Activated gamma-delta T cell treated with Interleukin-2 at 50 U/mL for 16 hours (primary cell): ENCODE results near the gene DHX8.
"Not testable (repeated sequence)": the region's sequence is repeated elsewhere in the genome, so short reads cannot be mapped to it uniquely, and the experiment has no call there.

Experiments used
- DNase-seq: peaks from one replicate; pipeline ENCODE4 v3.0.0-alpha.2; 2020

Gene DHX8

DNA sequence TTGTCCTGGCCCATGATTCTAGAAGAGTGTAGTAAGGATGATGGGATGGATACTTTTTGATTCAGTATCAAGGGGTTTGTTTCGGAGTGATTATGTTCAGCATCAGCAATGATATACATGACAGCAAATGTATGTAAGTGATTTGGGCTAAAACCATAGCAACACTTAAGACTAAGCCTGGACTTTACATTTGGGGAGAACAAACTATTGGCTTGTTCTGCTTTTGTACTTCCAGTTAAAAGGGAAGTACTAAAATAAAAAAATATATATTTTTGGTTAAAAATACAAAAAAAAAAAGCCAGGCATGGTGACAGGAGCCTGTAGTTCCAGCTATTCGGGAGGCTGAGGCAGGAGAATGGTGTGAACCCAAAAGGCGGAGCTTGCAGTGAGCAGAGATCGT is 20.5 kb upstream of the DHX8 start:
- no peak for DNase-seq

DNA sequence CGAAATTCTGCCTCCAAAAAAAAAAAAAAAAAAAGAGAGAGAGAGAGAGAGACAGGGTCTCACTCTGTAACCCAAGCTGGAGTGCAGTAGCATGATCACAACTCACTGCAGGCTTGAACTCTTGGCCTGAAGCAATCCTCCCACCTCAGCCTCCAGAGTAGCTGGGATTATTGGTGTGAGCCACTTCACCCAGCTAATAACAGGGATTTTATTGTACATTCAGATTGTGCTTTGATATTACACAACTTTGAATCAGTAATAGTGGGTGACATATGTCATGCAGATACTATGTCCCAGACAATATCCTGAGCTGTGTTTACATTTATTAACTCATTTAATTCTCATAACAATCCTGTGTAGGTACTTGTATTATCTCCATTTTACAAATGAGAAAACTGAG is 19.7 kb upstream of the DHX8 start:
- no peak for DNase-seq

DNA sequence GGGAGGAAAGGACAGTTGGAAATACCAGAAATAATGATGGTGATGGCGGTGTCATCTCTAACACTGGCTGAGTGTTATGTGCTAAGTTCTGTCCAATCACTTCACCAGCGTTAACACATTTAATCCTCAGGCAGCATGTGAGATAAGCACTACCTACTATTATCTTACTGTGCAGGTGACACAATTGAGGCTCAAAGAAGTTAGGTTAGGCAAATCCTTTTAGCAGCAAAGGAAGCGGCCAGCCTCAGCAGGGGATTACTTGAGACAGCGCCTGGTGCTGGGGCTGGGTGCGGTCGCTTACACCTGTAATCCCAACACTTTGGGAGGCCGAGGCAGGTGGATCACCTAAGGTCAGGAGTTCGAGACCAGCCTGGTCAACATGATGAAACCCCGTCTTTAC is 18.7 kb upstream of the DHX8 start:
- no peak for DNase-seq

DNA sequence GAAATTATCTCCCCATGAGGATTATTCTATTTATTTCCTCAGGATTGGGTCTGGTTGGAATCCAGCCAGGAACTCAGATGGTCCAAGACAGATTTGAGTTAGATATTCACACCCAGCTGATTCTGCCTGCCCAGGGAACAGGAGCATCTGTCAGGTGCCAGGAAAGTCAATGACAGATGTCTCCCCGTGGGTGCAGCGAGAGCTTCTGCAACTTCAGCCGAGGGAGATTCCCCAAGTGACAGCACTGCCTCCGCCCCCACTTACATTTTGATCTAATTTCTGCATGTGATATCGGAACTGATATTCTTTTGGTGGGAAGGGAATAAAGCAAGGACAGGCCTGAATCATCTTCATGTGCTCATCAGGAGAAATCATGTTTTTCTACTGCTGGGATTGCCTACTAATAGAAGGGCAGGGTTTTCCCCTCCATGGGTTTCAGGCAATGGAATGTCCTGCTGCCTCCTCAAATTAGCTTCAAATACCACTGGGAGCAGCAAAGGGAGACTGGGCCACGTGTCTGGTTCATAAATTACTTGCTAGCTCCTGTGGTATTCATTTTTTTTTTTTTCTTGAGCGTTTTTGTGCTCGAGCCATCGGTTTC is 15.7 kb upstream of the DHX8 start:
- DNase-seq, result no peak

DNA sequence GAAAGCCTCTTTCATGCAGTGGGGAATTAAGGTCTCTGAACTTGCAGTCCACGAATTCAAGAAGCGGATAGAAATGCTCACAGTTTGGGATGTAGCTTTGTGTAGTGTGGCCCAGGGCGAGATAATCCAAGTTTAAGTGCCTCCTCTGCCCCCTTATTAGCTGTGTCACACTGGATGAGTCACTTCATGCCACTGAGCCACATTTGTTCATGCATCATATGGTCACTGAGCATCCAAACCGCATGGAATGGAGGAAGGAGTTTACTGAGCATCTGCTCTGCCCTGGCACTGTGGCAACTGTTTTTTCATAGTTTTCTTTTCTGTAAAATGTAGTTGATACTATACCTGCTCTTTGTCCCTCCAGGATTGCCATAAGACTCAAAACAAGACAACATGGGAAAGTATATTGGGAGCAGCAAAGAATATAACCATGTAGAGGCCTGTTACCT is 15.1 kb upstream of the DHX8 start:
- no peak for DNase-seq

DNA sequence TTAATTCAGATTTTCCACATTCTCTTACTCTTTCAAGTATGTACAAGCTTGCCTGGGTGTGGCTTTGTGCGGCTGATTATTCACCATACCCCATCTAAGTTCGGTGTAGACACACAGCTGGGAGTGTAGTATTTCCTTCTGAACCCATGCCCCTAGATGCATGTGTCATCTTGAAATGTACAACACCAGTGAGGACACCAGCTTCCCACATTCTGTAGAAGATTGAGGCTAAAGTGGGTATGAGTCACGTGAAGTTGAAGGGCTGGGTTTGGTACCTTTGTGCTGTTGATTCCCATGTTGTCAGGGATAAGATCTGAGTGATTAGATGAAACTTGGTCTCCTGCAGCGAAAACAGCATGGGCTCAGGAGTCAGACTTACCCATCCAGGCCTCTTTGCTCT is 14.6 kb upstream of the DHX8 start:
- no peak for DNase-seq

DNA sequence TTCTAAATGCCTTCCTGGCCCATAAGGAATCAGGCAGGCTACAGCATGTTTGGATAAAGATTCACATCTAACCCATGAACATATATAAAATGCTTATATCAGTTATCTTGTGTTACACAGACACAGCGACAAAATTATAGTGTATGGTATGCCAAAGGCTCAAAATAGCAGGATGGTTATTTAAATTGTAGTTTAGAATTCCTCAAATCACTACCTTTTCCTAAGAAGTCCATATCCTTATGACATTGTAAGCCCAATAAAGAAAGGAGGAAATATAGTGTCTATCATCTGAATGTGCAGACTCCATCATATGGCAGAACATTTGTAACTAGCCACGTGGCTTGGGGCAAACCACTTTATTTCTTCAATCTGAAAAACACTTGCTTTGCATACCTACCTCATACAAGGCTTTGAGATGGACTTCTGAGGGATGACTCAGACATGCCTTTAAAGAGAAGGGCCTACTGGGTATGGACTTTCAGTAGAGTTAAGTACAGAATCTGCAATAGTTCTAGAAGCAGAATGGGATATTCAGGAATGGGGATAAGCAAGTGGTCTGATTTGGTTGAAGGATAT is 12.1 kb upstream of the DHX8 start:
- no peak for DNase-seq

DNA sequence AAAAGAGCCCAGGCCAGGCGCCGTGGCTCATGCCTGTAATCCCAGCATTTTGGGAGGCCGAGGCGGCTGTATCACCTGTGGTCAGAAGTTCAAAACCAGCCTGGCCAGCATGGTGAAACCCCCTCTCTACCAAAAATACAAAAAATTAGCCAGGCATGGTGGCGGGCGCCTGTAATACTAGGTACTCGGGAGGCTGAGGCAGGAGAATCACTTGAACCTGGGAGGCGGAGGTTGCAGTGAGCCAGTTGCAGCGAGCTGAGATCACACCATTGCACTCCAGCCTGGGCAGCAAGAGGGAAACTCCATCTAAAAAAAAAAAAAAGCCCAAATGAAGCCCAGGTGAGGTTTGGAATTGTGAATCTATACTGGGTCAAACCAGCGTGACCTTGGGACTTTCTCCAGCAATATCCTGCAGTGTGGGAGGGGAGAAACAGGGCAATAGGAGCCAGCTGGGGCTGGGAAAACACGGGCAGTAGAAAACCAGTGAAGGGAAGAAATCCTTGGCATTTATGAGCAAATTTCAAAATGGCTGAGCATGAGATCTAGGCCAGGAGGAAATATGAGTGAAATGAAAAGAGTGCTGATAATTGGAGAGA is 8.2 kb upstream of the DHX8 start:
- DNase-seq, result no peak

DNA sequence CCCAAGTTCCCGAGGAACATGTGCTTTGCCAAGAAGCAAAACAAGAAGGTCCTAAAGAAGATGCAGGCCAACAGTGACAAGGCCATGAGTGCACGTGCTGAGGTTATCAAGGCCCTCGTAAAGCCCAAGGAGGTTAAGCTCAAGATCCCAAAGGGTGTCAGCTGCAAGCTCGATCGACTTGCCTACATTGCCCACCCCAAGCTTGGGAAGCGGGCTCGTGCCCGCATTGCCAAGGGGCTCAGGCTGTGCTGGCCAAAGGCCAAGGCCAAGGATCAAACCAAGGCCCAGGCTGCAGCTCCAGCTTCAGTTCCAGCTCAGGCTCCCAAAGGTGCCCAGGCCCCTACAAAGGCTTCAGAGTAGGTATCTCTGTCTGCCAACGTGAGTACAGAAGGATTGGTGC is 7.5 kb upstream of the DHX8 start:
- DNase-seq, result not testable (repeated sequence)

DNA sequence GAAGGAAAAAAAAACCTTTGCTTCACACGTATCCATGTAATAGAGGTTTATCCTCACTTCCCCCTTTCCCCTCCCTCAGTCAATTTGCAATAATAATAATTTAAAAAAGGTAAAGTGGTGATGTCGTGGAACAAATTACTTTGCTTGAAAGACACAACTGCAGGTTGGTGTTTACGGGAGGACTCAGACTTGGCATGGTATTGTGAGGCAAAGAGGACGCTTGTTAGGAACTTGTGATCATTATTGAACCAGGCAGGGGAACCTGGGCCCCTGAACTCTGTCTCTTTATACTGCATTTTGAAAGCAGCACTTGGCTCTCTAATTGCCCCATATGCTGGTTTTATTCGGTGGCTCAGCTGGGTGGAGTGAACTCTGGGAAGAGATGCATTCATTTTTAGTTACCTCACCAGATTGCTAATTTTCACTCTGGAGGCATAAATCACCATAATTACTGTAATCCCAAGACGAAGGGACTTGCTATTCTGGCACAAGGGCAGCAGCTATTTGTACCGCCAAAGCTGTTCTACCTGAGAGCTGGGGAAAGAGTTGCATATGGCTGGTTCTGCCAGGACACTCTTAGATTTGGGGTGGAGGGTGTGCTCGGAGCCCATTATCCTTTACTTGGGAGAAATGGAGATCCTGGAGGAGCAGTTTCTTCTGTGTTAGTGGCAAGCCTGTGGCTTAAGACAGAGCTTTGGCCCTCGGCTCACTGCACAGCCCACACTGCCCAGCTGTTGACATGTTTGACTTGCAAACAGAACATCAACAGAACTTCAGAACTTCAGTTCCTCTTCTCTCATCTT is 5.7 kb upstream of the DHX8 start:
- DNase-seq, result no peak

DNA sequence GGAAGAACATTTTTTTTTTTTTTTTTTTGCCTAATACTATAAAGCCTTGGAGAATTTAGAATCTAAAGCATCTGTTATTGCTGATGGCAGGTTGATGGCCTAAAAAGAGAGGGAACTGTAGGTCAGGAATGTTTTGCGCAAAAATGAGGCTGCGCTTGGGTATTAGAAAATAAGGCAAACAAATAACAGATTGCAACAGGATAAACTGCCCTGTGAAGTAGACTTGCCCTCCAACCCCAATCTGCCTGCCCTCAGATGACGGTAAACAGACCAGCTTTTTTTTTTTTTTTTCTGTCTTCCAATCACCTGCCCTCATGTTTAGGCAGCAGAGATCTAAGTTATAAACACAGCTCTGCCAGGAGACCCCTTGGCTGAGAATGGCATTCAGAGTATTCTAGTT is 3.8 kb upstream of the DHX8 start:
- no peak for DNase-seq

DNA sequence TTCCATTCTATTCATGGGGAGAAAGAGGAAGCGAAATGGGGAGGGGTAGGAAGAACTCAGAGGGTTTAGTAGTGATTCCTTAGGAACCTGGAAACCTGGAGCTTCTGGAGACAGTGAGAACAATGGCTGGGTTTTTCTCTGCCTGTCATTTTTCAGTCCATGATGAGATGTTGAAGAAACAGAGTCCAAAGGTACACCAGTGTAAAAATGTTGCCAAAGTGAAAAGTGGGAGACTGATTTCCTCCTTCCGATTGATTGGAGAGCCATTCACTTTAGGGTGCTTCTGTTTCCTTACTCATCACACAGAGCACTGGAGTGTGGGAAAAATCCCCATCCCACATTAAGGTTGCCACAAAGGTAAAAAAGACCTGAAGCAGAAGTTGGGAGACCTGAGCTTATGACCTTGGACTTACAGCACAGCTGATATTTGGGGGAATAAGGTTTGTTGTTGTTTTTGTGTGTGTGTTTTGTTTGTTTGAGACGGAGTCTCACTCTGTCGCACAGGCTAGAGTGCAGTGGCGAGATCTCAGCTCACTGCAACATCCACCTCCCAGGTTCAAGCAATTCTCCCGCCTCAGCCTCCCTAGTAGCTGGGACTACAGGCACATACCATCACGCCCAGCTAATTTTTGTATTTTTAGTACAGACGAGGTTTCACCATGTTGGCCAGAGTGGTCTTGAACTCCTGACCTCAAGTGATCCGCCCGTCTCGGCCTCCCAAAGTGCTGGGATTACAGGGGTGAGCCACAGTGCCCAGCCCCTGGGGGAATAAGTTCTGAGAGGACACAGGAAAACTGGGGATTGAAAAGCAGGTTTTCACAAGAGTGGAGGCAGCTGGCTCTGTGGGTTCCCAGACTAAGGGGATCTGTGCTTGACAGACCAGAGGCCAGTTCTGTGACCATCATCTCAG is 1.4 kb upstream of the DHX8 start:
- no peak for DNase-seq

DNA sequence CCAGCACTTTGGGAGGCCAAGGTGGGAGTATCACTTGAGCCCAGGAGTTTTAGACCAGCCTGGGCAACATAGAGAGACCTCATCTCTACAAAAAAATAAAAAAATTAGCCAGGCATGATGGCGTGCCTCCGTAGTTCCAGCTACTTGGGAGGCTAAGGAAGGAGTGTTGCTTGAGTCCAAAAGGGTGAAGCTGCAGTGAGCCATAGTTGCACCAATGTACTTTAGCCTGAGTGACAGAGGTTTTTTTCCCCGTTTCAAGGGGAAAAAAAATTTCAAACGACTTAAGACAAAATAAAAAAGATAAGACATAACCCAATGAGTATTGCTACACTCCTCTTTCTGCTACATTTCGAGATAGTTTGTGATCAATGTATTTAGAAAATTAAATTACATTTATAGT is 6.8 kb downstream of the DHX8 start:
- DNase-seq, result no peak

DNA sequence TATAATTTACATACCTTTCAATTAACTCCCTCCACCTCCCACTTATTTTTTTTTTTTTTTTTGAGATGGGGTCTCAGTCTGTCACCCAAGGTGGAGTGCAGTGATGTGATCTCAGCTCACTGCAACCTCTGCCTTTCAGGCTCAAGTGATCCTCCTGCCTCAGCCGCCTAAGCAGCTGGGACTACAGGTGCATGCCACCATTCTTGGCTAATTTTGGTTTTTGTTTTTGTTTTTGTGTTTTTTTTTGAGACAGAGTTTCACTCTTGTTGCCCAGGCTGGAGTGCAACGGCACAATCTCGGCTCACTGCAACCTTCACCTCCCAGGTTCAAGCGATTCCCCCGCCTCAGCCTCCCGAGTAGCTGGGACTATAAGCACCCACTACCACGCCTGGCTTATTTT is 25.7 kb downstream of the DHX8 start:
- not testable (repeated sequence) for DNase-seq

DNA sequence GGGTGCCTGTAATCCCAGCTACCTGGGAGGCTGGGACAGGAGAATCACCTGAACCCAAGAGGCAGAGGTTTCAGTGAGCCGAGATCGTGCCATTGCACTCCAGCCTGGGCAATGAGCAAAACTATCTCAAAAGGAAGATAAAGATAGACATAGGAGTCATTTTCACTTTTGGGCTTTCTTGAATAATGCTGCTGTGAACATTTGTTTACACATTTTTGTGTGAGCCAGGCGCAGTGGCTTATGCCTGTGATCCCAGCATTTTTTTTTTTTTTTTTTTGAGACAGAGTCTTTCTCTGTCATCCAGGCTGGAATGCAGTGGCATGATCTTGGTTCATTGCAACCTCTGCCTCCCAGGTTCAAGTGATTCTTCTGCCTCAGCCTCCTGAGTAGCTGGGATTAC is 27.4 kb downstream of the DHX8 start:
- DNase-seq, result not testable (repeated sequence)

DNA sequence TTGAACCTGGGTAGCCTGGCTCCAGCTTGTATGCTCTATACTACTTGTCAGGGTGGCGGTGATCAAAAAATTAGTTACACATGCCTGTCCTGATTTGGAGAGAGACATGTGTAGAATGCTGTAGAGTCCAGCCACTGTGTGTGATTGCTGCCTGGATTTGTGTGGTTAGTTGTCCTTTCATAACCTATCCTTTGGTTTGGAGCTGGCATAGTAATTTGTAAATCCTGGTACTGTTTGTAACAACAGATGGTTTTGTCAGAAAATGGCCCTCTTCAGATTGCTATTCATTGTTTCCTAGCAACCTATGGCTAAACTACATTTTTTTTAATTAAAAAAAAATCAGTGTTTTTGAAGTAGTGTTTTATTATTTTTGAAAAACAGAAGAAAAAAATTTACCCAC is 31.9 kb downstream of the DHX8 start:
- DNase-seq, result no peak

DNA sequence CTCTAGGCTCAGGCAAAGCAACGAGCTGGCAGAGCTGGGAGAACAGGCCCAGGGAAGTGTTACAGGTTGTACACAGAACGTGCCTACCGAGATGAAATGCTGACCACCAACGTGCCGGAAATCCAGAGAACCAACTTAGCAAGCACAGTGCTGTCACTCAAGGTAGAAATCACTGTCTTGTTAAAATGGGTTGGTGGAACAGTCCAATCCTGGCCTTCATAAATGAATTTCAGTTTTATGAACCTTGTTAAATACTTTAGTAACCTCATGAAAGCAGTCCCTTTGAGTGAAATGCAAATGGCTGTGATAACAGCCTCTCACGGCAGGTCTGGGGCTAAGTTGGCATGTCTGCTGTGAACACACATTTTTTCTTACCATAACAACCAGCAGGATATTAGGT is 33.4 kb downstream of the DHX8 start:
- no peak for DNase-seq

DNA sequence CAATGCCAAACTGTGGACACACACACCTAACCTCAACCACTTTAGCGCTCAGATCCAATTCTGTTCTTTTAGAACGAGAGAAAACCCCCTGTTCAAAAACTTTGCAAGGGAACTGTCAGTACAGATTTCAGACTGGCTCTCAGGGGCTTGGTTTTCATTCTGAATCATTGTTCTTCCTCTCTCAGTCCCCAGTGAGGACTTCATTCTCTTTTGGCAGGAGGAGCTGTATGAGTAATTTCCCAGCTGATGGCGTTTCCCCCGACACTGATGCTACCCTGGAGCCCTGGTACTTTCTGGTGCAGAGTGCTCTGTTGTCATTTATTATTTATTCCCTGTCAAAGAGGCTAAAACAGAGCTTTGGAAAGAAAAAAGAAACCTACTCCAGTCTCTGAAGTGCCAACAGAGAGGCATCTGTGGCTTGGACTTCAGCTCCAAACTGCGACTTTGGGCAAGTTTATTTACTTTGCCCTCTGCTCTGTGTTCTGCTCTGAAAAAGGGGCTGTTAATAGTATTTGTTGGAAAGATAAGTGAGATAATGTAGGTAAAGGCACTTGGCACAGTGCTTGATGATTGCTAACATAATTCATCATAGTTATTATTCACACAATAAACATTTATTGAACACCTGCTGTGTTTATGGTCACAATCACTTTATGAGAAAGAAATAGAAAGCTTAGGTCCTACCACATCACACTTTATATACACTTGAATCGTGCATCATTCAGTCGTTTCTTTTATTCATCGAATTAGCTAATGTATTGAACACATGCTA is 34.0 kb downstream of the DHX8 start:
- no peak for DNase-seq

DNA sequence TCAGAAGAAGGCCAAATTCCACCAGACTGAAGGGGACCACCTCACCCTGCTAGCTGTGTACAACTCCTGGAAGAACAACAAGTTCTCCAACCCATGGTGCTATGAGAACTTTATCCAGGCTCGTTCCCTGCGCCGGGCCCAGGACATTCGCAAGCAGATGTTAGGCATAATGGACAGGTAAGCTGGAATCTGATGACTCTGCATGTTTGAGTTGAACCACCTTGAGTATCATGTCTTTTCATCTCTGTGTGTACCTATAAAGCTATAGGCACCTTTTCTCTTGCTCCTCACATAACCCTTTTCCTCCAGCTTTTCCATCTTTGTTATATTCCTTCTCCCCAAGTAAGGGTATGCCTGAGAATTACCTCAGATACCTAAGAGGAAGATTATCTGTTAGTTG is 37.6 kb downstream of the DHX8 start:
- no peak for DNase-seq

DNA sequence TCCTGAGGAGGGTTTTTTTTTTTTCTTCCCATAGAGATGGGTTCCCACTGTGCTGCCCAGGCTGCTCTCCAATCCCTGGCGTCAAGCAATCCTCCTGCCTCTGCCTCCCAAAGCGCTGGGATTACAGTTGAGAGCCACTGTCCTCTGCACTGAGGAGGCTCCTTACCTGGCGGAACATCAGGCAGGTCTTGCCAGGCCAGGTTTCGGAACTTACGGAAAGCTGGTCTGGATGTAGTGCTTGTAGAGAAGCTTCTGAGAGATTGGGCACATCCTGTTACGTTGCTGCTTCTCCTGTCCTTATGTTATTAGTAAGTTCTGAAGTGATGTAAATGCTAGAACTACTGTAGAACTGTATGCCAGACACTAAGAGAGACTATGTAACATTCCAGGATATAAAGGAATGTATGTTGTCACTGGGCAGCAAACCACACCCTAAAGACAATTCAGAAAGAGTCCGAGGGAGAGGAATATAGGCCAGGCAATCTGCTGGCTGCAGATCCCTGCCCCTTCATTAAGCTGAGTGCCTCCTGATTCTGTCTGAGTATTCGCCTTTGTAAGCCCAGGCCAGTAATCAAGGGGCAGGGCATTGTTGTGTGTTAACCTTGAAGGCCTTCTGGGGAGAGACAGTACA is 41.3 kb downstream of the DHX8 start:
- DNase-seq, result no peak

DNA sequence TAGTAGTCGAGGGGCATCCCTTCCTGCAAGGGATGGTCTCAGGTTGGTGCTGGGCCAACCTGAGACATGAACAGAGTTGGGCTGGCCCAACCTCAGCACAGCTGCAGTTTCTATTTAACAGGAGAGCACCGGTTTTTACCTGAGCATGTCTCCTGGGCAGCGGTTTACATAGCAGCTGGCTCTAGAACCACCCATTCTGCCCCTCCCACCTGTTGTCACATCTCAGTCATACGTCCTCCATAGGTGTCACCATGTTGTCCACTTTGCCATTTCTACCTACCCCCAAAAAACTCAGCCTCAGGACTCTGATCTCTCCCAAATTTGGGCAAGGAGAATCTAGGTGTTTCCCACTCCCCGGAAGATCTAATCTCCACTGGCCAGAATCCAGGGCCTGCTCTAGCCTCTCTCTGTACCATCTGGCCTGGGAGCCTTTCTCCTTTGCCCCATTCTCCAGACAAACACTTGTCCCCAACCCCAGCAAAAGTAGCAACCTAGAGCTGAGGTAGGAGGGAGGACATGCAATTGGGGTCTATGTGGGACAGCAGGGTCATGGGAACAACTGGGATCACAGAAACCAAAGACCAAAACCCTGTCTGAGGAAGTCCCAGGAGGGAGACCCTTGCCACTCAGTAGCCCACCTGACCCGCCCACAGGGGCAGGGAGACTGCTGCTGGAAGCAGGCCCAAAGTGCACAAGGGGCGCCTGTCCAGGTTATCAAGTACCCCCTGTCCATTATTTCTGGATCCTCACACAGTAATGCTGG is 43.3 kb downstream of the DHX8 start:
- DNase-seq, result no peak
